ENCODE data around the gene MRTFA. TPM values are rescaled to one million over a fixed set of nuclear protein-coding genes. Genes with fewer than 3 reads are reported as not detected.
A peak's percentile ranks its signal among the peaks of the same experiment; 100 is the strongest.

MRTFA gene
- total and polyA plus RNA-seq, 8 donors, result 13.6 to 35.3 (median 24.1) TPM

DNA sequence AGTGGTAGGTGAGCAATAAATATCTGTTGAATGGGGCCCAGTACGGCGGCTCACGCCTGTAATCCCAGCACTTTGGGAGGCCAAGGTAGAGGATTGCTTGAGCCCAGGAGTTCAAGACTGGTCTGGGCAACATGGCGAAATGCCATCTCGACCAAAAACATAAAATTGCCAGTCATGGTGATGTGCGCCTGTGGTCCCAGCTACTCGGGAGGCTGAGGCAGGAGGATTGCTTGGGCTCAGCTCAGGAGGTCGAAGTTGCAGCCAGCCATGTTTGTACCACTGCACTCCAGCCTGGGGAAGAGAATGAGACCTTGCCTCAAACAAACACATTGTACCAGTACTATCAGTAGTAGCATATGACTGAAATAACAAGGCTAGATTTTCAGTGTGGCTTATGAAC, 262.0 kb downstream of the MRTFA start:
- no peak overlapping the region for H3K27ac ChIP-seq
- no peaks in the 10 kb centered on the region for H3K36me3 ChIP-seq
- 92 to 95% methylated on average over 8 of the region's 8 CpGs for WGBS, 2 donors
- H3K9me3 ChIP-seq, result no peaks in the 10 kb centered on the region
- FAIRE-seq (no peak), ATAC-seq (no peak), DNase-seq (no peak)
- H3K27me3 ChIP-seq, result no peaks in the 10 kb centered on the region
- H3K4me1 ChIP-seq, result peaks cover 11 to 22% (median 12%) of the 10 kb centered on the region in 3 donors
- TF ChIP-seq, protein P1, sequence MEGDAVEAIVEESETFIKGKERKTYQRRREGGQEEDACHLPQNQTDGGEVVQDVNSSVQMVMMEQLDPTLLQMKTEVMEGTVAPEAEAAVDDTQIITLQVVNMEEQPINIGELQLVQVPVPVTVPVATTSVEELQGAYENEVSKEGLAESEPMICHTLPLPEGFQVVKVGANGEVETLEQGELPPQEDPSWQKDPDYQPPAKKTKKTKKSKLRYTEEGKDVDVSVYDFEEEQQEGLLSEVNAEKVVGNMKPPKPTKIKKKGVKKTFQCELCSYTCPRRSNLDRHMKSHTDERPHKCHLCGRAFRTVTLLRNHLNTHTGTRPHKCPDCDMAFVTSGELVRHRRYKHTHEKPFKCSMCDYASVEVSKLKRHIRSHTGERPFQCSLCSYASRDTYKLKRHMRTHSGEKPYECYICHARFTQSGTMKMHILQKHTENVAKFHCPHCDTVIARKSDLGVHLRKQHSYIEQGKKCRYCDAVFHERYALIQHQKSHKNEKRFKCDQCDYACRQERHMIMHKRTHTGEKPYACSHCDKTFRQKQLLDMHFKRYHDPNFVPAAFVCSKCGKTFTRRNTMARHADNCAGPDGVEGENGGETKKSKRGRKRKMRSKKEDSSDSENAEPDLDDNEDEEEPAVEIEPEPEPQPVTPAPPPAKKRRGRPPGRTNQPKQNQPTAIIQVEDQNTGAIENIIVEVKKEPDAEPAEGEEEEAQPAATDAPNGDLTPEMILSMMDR (IDR thresholded peaks at IDR 0.05), result no peak
- intact Hi-C loops (cut with DNase I), result no loop called here
- H3K4me3 ChIP-seq, result no peak overlapping the region

DNA sequence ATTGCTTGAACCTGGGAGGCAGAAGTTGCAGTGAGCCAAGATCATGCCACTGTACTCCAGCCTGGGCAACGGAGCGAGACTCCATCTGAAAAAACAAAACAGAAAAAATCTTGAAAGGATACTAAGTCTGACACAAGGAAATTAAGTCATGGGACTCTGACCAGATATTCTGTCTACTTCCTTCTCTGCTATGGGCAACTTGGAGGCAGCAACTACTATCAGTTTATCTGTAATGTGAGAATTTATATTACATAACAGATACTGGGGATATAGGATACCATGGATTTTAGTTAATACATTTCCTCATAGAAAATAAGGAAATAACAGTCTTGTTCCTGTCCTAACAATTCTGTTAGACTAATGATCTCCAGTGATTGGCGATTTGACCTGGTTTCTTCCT, 267.7 kb downstream of the MRTFA start:
- intact Hi-C loops (cut with DNase I), result no loop called here
- Histone ChIP-seq H3K4me3 (no peak overlapping the region), H3K27ac (peak overlapping the region in 1 of 4 donors; percentile 13), H3K9me3 (no peaks in the 10 kb centered on the region), H3K4me1 (peaks cover 10 to 12% (median 11%) of the 10 kb centered on the region in 3 donors), H3K36me3 (peaks cover 11 to 31% (median 11%) of the 10 kb centered on the region in 3 donors), H3K27me3 (no peaks in the 10 kb centered on the region)
- FAIRE-seq, result no peak
- 86 to 91% methylated on average over 3 of the region's 3 CpGs for WGBS, 2 donors
- no peak for ATAC-seq
- no peak for DNase-seq
- TF ChIP-seq, protein P1 (IDR thresholded peaks at IDR 0.05), result no peak

DNA sequence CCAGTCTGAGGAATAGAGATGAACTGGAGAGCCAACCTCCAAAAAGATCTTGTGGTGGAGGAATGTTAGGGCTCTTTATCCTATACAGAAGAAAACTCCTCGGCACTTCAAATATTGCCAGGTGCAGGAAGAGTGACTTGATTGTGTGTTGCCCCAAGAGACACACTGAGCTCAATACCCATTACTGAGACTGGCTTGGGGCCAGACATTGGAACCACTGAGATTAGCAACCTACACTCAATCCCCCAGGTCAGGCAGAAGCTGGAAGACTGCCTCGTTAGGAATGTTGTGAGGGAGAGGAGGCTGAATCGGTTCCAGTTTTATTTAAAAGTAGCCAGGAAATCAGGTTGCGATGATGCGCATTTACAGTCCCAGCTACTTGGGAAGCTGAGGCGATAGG, 268.5 kb downstream of the MRTFA start:
- DNase-seq (no peak), ATAC-seq (no peak), FAIRE-seq (no peak)
- intact Hi-C loops (cut with DNase I), result no loop called here
- Histone ChIP-seq H3K4me1 (peaks cover 4 to 11% (median 9%) of the 10 kb centered on the region in 3 donors), H3K27ac (peak overlapping the region in 2 of 4 donors; percentile 21 to 28), H3K27me3 (no peaks in the 10 kb centered on the region), H3K36me3 (peaks cover 13 to 37% (median 16%) of the 10 kb centered on the region in 3 donors), H3K9me3 (no peaks in the 10 kb centered on the region), H3K4me3 (no peak overlapping the region)
- TF ChIP-seq, protein P1 (IDR thresholded peaks at IDR 0.05), result no peak
- WGBS, 2 donors, result 71 to 73% methylated on average over 6 of the region's 6 CpGs

DNA sequence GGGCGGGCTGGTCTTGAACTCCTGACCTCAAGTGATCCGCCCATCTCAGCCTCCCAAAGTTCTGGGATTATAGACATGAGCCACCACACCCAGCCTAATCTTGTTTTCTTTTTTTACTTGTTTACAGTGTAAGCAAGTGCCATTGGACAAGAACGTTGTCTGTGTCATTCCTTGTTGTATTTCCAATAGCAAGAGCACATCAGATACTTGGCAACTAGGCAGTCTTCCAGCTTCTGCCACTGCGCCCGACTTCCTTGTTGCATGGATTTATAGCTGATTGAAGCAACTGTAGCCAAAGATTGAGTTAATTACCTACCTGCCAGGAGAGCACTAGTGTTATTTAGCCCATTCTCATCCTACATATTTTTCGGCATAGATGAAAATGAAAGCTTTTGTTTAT, 269.2 kb downstream of the MRTFA start:
- TF ChIP-seq, protein P1 (IDR thresholded peaks at IDR 0.05), result no peak
- Histone ChIP-seq H3K9me3 (no peaks in the 10 kb centered on the region), H3K27me3 (no peaks in the 10 kb centered on the region), H3K4me1 (peaks cover 0 to 4% (median 2%) of the 10 kb centered on the region in 3 donors), H3K27ac (peak overlapping the region in 2 of 4 donors; percentile 10 to 21), H3K4me3 (no peak overlapping the region), H3K36me3 (peaks cover 13 to 44% (median 22%) of the 10 kb centered on the region in 3 donors)
- no peak for ATAC-seq
- WGBS, 2 donors, result 55% methylated on average over 6 of the region's 6 CpGs
- intact Hi-C loops (cut with DNase I), result no loop called here
- FAIRE-seq, result no peak
- no peak for DNase-seq

DNA sequence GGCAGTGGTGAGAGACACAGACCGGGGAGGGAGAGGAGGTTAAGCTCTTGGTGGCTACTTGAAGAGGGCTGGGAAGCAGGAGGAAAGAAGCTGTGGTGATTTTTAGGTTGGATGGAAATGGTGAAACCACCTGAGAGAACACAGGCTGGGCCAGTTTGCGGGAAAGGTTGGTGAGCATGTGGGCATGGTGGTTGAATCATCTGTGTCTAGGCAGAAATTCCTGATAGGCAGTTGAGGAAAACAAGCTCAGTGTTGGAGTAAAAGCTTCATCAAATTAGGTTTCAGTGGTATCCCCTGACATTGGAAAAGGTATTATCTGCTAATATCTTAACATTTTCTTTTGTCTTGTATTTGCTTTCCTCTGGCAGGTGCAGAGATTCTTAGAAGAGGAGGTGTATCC, 270.5 kb downstream of the MRTFA start:
- DNase-seq (no peak), ATAC-seq (no peak), FAIRE-seq (no peak)
- WGBS, 2 donors, result 96 to 97% methylated on average over 2 of the region's 2 CpGs
- no peaks in the 10 kb centered on the region for H3K4me1 ChIP-seq
- peaks cover 18 to 56% (median 32%) of the 10 kb centered on the region in 3 donors for H3K36me3 ChIP-seq
- no peaks in the 10 kb centered on the region for H3K27me3 ChIP-seq
- intact Hi-C loops (cut with DNase I), result no loop called here
- no peak overlapping the region for H3K27ac ChIP-seq
- H3K4me3 ChIP-seq, result no peak overlapping the region
- no peaks in the 10 kb centered on the region for H3K9me3 ChIP-seq
- TF ChIP-seq, protein P1 (IDR thresholded peaks at IDR 0.05), result no peak
